Activated naive CD4-positive, alpha-beta T cell treated with anti-CD3 and anti-CD28 coated beads, Interleukin-2, amount 50 U/mL, for 24 hours (primary cell): Measurements from ENCODE around the gene CCSAP.
A peak's percentile ranks its signal among the peaks of the same experiment; 100 is the strongest.
"Not testable (repeated sequence)": the region's sequence is repeated elsewhere in the genome, so short reads cannot be mapped to it uniquely, and the experiment has no call there.

Experiments
- H3K27ac Mint-ChIP-seq: one replicate; pipeline ENCODE4 v1.8.0; 2021; ENCODE audit warnings: mild to moderate bottlenecking, mixed read lengths
- H3K27me3 Mint-ChIP-seq: one replicate; pipeline ENCODE4 v1.8.0; 2021; ENCODE audit warnings: mixed read lengths
- H3K36me3 Mint-ChIP-seq: one replicate; pipeline ENCODE4 v1.8.0; 2021; ENCODE audit warnings: mixed read lengths
- H3K4me1 Mint-ChIP-seq: one replicate; pipeline ENCODE4 v1.8.0; 2021; ENCODE audit warnings: mixed read lengths
- H3K4me3 Mint-ChIP-seq: one replicate; pipeline ENCODE4 v1.8.0; 2021; ENCODE audit warnings: mild to moderate bottlenecking, mixed read lengths
- H3K9me3 Mint-ChIP-seq: one replicate; pipeline ENCODE4 v1.8.0; 2021; ENCODE audit warnings: mixed read lengths

Gene CCSAP, protein sequence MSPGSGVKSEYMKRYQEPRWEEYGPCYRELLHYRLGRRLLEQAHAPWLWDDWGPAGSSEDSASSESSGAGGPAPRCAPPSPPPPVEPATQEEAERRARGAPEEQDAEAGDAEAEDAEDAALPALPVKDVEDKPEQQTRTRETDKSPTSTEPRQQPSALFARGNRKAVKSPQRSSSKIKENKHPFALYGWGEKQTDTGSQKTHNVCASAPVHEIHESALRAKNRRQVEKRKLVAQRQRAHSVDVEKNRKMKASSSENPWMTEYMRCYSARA

DNA sequence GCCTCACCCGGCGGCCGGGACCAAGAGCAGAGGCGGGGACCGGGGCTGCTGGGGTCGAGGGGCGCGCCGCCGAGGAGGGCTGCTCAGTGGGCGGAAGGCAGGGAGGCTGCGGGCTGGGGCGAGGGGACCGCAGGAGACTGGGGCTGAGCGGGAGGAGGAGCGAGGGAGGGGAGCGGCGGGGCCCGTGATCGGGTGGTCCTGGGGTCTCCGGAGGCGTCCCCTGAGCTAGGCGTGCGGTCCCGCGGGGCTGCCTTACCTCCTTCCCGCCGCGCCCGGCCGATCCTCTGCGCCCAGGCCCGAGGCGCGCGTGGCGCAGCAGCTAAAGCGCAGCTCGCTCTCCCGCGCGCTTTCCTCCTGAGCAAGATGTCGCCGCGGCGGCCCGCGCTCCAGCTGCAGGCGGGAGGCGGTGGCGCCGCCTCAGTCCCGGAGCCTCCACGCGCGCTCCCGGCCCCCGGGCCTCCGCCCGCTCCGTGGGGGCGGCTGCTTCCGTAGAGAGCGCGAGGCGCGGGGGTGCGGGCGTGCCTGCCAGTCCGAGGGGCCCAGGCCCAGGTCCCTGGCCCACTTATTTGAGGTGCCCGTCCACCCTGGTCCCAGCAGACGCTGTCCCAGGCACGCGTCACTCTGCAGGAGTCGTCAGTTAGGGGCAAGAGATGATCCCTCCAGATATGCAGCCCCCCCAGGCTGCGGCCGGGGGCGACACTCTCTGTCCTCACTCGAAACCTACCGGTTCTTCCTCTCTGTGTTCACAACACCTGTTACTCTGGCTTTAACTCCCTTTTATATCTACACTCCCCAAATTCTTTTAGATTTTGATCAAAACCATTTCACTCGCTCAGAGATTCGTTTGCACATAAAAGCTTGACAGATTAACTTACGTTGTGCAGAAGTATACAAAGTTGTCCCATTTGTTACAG, at the start of gene CCSAP:
Gene CCSAP, minus strand, starts transcription at position 392 of the 914 bp plus-strand sequence. CDS start 582 bp downstream, outside the sequence.
- Mint-ChIP-seq H3K4me1 (peaks cover 39% of the 10 kb centered on the region), H3K4me3 (peak within 1 kb of the TSS; percentile 92), H3K36me3 (no peaks in the 10 kb centered on the region), H3K27ac (peak within 1 kb of the TSS; percentile 78), H3K27me3 (no peaks in the 10 kb centered on the region), H3K9me3 (no peaks in the 10 kb centered on the region)

DNA sequence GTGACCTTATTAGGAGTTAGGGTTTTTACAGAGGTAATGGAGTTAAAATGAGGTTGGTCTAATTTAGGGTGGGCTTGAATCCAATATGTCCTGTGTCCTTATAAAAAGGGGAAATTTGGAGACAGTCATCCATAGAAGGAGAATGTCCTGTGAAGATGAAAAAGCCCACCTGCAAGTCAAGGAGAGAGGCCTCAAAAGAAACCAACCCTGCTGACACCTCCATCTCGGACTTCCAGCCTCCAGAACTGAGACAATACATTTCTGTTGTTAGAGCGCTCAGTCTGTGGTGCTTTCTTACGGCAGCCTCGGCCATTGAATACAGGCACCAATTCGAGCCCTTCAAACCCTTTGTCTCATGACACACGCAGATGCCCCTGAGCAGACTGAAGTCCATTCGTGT, 47.3 kb upstream of the CCSAP start:
- Mint-ChIP-seq H3K9me3 (no peaks in the 10 kb centered on the region), H3K27ac (no peak overlapping the region), H3K4me1 (no peaks in the 10 kb centered on the region), H3K27me3 (peaks cover 13% of the 10 kb centered on the region), H3K4me3 (no peak overlapping the region), H3K36me3 (no peaks in the 10 kb centered on the region)

DNA sequence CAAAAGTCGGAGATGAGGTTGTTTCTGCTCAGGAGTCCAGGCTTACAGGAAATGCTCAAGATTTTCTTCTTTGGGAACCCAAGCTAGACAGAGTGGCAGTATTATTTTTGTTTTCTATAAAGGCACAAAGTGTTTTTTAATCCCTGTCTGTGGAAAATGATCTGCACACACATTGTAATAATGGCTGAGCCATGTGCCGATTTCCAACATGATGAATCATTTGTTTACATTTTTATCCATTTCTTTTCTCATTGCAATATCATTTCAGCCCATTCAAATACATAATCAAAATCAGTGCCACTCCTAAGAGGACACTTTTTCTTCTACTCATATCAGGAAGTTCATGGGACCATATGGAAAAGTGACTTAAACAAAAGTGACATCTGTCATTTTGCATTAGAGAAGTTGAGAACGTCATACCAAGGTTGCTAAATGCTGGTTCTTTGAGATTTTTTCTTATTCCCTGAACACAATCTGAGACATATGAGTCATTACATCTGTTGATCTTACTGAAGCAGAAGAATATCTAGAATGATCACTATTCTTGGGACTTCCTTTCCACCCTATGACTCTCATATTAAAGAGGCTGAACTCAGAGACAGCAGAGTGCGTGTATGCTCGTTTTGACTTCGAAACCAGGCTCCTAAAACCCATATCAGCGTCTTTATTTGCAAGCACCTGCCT, 46.2 kb upstream of the CCSAP start:
- Mint-ChIP-seq H3K9me3 (no peaks in the 10 kb centered on the region), H3K36me3 (no peaks in the 10 kb centered on the region), H3K27ac (no peak overlapping the region), H3K4me3 (no peak overlapping the region), H3K4me1 (no peaks in the 10 kb centered on the region), H3K27me3 (peaks cover 13% of the 10 kb centered on the region)

DNA sequence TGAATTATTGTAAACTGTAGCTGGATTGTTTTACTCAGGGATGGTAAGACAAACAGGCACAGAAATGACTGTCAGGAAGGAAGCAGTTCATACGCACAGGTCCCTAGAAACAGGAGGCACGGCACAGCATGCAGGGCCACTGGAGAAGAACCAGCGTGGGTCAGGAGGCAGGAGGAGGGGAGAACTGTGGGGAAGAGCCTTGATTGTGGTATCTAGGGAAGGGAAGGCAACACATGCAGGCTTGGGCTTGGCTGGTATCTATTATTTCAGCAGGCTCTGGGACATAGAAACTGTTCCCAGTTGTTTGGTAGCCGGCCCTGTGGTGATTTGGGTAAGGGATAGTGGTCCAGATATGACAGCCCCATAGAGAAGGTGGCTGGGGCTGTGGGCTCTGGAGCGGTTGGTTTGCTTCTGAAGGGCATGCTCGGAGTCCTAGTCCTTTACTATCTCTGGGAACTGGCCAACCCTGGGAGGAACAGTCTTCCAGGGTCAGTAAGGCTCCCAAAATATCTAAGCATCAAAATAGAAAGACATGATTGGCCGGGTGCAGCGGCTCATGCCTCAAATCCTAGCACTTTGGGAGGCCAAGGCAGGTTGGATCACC, 43.1 kb upstream of the CCSAP start:
- H3K27ac Mint-ChIP-seq = no peak overlapping the region
- no peaks in the 10 kb centered on the region for H3K9me3 Mint-ChIP-seq
- no peak overlapping the region for H3K4me3 Mint-ChIP-seq
- H3K27me3 Mint-ChIP-seq = peaks cover 3% of the 10 kb centered on the region
- H3K4me1 Mint-ChIP-seq = no peaks in the 10 kb centered on the region
- no peaks in the 10 kb centered on the region for H3K36me3 Mint-ChIP-seq

DNA sequence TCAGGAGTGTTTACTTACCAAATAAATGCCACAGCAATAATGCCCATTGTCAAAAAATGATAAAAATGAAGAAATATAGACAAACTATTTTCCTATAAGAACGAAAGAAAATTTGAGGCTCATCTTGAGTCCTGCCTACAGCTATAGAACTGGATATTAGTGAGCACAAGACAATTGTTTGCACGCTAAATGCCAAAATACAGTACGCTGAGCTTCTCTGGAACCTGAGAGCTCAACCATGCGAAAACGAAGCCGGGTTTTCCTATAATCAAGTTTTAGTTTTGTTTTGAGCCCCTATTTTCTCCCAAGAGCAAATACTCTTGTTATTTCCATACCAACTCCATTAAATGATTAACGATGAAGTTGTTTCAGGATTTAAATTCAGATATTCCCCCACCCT, 42.0 kb upstream of the CCSAP start:
- Mint-ChIP-seq H3K27me3 (peaks cover 3% of the 10 kb centered on the region), H3K36me3 (no peaks in the 10 kb centered on the region), H3K9me3 (no peaks in the 10 kb centered on the region)

DNA sequence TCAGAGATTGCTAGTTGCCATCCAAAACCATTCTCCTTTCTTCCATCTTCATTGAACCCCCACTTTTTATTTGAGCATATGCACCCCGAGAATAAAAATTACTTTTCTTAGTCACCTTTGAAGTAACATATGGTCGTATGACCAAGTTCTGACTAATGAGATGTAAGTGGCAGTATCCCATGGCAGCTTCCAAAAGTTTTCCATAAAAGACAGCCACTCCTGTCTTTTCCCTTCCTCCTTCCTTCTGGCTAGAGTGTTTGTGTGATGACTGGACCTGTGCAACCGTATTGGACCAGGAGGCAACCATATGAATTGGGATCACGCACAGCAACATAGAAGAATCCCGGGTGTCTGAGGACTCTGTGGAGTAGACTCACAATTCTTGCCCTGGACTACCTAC, 41.1 kb upstream of the CCSAP start:
- Mint-ChIP-seq H3K4me1 (no peaks in the 10 kb centered on the region), H3K27ac (no peak overlapping the region), H3K27me3 (peaks cover 3% of the 10 kb centered on the region), H3K4me3 (no peak overlapping the region), H3K9me3 (no peaks in the 10 kb centered on the region), H3K36me3 (no peaks in the 10 kb centered on the region)

More for the DNA sequence above, 42.0 kb upstream of the CCSAP start:
- no peaks in the 10 kb centered on the region for H3K4me1 Mint-ChIP-seq
- no peak overlapping the region for H3K27ac Mint-ChIP-seq
- no peak overlapping the region for H3K4me3 Mint-ChIP-seq

DNA sequence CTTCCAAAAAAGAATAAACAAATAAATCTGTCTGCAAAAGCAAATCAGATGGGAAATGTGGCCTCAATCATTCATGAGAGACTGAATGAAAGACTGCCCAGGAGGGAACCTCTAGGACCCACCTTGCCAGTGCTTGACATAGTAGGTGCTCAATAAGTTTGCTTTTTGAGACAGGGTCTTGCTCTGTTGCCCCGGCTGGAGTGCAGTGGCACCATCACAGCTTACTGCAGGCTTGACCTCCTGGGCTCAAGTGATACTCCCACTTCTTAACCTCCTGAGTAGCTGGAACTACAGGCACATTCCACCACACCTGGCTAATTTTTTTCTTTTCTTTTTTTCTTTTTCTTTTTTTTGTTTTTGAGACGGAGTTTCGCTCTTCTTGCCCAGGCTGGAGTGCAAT, 40.3 kb upstream of the CCSAP start:
- Mint-ChIP-seq H3K4me1 (no peaks in the 10 kb centered on the region), H3K27me3 (peaks cover 3% of the 10 kb centered on the region), H3K27ac (no peak overlapping the region), H3K9me3 (no peaks in the 10 kb centered on the region), H3K4me3 (no peak overlapping the region), H3K36me3 (no peaks in the 10 kb centered on the region)

DNA sequence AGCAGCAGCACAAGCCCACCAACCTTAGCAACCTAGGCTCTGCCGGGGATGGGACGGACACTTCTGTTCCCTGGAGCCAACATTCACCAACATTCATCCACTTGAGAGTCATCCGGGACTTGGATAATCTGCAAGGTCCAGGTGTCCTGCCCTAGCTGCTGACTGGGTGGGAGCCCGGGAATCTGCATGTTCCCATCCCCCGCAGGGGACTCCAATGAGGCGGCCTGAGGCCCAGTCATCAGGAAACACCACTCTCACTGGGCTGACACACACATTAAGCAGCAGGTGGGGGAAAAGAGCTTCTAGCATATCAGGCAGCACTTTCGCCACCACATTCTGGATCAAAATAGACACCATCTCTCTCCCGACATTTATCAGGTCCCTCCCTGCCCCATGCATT, 38.4 kb upstream of the CCSAP start:
- Mint-ChIP-seq H3K4me1 (no peaks in the 10 kb centered on the region), H3K27ac (no peak overlapping the region), H3K36me3 (no peaks in the 10 kb centered on the region), H3K4me3 (no peak overlapping the region), H3K27me3 (peaks cover 3% of the 10 kb centered on the region), H3K9me3 (no peaks in the 10 kb centered on the region)

DNA sequence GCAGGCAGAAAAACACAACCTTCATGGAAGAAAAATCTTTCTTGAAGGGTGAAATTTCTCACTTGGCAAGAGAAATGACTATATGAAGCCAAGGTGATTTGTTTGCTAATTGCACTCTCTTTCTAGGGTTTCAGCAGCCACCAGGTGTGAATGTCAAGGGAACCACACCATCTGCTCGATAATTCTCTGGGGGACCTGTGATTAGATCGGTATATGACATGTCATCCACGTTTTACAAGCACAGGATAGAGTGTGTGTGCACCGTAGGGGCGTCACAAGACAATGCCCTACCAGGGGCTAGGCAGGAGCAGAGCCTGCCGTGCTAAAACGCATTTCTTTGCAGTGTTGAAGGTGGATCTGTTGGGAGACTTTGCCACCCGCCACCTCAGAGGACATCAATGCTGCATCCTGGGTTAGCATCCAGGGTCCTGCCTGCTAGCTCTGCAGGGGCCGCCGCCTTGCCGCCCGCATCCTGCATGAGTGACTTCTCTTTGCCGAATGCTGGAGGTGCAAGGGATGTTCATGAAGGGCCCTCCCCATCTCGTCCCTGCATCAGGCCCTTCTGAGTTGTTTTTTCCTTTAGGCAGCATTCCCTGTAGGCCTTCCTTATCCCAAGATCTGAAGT, 37.8 kb upstream of the CCSAP start:
- no peaks in the 10 kb centered on the region for H3K9me3 Mint-ChIP-seq
- H3K4me3 Mint-ChIP-seq = no peak overlapping the region
- H3K4me1 Mint-ChIP-seq = no peaks in the 10 kb centered on the region
- H3K27ac Mint-ChIP-seq = no peak overlapping the region
- H3K27me3 Mint-ChIP-seq = peaks cover 2% of the 10 kb centered on the region
- no peaks in the 10 kb centered on the region for H3K36me3 Mint-ChIP-seq

DNA sequence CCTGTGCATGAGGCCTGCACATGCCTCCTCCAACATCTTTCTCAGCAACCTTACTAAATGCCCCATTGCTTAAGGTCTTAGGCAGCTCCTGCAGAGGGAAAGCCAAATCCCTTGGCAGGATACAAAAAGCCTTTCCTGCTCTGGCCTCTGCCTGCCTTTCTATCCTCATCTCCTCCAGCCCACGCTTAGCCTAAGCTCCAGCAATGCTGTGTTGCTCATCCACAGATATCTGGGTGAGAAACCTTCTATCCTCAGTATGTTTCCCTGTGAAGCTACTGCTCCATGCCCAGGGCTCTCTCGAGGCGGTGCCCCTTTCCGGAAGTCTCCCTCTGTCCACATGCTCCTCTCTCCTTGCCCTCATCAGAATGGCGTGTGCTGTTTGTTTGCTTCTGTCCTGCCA, 37.0 kb upstream of the CCSAP start:
- H3K27me3 Mint-ChIP-seq = peaks cover 2% of the 10 kb centered on the region
- no peak overlapping the region for H3K27ac Mint-ChIP-seq
- no peak overlapping the region for H3K4me3 Mint-ChIP-seq
- H3K9me3 Mint-ChIP-seq = no peaks in the 10 kb centered on the region
- H3K4me1 Mint-ChIP-seq = no peaks in the 10 kb centered on the region
- H3K36me3 Mint-ChIP-seq = no peaks in the 10 kb centered on the region

DNA sequence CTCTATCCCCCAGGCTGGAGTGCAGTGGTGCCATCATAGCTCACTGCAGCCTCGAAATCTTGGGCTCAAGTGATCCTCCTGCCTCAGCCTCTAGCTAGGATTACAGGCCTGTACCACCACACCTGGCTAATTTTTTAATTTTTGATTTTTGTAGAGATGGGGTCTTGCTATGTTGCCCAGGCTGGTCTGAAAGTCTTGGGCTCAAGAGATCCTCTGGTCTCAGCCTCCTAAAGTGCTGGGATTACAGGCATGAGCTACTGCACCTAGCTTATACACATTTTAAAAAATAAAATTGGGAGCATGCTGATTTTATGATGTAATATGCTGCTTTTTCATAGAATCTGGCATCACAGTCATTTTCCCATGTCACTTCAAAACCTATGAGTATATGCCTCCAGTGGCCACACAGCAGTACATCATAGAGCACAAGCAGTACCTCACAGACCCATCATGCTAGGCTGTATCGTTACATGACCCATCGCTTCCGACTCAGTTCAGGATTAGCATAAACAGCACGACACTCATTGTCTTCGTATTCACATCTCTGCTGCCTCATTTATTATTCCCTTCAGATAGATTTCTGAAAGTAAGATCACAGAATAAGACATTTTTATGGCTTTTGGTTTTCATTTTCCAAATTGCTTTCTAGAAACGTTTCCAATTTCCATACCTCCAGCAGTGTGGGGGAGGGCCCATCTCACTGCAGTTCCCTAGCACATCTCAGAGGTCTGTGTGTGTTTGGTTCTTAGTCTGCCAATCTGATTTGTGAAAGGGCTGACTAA, 35.9 kb upstream of the CCSAP start:
- Mint-ChIP-seq H3K27ac (no peak overlapping the region), H3K9me3 (no peaks in the 10 kb centered on the region), H3K4me1 (no peaks in the 10 kb centered on the region), H3K4me3 (no peak overlapping the region), H3K36me3 (no peaks in the 10 kb centered on the region), H3K27me3 (peaks cover under 1% of the 10 kb centered on the region)

DNA sequence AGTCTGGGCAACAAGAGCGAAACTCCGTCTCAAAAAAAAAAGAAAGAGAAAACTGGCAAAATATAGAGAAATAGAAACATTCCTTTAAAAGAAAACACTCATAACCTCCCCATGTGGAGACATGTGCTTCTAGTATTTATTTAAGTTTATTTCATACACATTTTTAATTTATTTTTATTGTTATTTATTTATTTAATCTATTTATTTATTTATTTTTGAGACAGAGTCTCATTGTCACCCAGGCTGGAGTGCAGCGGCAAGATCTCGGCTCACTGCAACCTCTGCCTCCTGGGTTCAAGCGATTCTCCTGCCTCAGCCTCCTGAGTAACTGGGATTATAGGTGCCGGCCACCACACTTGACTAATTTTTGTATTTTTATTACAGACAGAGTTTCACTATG, 35.2 kb upstream of the CCSAP start:
- not testable (repeated sequence) for H3K27me3 Mint-ChIP-seq, H3K36me3 Mint-ChIP-seq, H3K9me3 Mint-ChIP-seq, H3K27ac Mint-ChIP-seq, H3K4me1 Mint-ChIP-seq, H3K4me3 Mint-ChIP-seq

DNA sequence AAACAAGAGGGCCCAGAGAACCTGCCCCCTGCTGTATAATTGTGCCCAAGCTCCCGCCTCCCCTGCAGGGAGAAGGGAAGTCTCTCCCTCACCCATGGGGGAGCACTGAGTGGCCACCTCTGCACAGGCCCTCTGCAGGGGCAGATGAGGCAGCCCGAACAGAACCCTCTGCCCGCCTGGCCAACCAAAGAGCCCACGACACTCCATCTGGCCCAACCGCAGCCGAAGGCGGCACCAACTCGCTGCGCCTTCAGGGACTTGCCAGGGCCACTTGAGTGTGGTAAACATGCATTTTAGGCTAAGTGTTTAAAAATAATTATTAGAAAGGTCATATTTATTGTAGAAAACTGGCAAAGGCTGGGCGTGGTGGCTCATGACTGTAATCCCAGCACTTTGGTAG, 34.6 kb upstream of the CCSAP start:
- Mint-ChIP-seq H3K27ac (no peak overlapping the region), H3K4me1 (no peaks in the 10 kb centered on the region), H3K36me3 (no peaks in the 10 kb centered on the region), H3K27me3 (no peaks in the 10 kb centered on the region), H3K4me3 (no peak overlapping the region), H3K9me3 (no peaks in the 10 kb centered on the region)

DNA sequence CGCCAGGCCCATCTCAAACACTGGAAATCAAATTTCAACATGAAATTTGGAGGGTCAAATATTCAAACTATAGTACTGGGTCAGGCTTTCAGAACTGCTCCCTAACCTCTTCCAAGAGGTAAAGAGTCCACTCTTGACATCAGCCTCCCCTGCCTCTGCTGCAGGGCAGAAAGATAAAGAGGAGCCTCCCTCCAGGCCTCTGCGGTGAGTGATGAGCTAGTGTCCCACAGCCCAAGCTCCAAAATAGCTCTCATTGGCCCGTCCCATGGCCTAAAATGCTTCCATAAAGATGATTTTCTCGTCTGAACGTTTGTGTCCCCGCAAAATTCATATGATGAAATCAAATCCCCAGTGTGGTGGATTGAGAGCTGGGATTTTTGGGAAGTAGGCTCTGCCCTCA, 33.7 kb upstream of the CCSAP start:
- H3K4me3 Mint-ChIP-seq = no peak overlapping the region
- peaks cover 2% of the 10 kb centered on the region for H3K27me3 Mint-ChIP-seq
- no peak overlapping the region for H3K27ac Mint-ChIP-seq
- no peaks in the 10 kb centered on the region for H3K36me3 Mint-ChIP-seq
- no peaks in the 10 kb centered on the region for H3K9me3 Mint-ChIP-seq
- H3K4me1 Mint-ChIP-seq = no peaks in the 10 kb centered on the region

DNA sequence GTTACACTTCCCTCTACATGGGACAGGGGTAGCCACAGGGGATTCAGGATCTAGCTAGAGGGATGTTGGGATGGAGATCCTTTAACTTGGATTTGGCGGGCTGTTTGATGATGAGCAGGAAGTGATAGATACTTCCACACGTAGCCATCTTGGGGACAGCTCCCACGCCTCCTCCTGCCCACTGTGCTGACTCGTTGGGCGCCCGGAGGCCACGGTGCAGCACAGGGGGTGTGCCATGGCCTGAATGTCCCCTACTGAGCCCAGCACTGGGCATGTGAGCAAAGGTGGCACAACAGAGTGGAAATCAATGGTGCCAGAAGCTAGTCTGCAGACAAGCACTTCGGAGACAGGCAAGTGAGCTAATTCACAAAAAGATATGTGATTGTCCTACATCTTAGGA, 31.6 kb upstream of the CCSAP start:
- no peaks in the 10 kb centered on the region for H3K4me1 Mint-ChIP-seq
- no peak overlapping the region for H3K27ac Mint-ChIP-seq
- no peaks in the 10 kb centered on the region for H3K9me3 Mint-ChIP-seq
- peaks cover 6% of the 10 kb centered on the region for H3K27me3 Mint-ChIP-seq
- no peak overlapping the region for H3K4me3 Mint-ChIP-seq
- H3K36me3 Mint-ChIP-seq = no peaks in the 10 kb centered on the region
